Smooth muscle cell of the brain vasculature (primary cell): Measurements from ENCODE around the gene CA6.
"Not testable (repeated sequence)": the region's sequence is repeated elsewhere in the genome, so short reads cannot be mapped to it uniquely, and the experiment has no call there.

ENCODE experiments used
- DNase-seq: peaks from one replicate; pipeline ENCODE4 v3.0.0-alpha.2; 2012; ENCODE audit warnings: low read depth, low spot score

Gene CA6

DNA sequence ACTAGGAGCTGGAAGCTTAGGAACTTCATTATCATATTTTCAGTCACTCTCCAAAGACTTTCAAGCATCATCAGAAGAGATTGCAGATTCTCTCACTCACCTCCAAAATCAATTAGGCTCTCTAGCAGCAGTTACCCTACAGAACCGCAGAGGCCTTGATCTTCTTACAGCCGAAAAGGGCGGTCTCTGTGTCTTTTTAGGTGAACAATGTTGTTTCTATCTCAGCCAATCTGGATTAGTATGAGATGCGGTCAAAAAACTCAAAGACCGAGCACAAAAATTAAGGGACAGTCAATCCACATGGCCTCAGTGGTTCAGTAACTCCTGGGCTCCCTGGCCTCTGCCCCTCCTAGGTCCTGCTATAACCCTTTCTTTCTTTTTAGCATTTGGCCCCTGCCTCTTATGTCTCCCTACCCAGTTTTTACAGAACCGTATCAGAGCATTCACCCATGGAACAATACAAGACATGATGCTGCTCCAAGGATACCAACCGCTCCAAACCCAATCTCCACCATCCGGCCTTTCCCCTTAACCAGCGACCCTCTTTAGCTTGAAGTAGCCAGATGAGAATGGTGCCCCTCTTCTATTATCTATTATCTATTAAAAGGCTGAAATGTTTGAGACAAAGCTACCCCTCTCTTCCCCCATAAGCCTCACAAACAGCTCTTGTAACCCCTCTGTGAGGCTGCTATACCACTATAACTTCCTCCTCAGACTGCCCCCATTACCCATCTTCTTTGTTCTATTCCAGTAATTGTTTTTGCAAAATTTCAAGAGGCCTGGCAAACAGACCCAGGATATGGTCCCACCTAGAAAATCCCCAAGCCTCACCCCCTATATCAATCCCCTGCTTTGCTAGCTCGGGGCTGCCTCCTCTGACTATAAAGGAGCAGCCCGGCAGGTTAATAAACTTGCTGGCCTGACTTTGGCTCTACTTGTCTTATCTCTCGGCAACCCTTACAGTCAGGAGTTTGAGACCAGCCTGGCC, 18.7 kb upstream of the CA6 start:
- no peak for DNase-seq

DNA sequence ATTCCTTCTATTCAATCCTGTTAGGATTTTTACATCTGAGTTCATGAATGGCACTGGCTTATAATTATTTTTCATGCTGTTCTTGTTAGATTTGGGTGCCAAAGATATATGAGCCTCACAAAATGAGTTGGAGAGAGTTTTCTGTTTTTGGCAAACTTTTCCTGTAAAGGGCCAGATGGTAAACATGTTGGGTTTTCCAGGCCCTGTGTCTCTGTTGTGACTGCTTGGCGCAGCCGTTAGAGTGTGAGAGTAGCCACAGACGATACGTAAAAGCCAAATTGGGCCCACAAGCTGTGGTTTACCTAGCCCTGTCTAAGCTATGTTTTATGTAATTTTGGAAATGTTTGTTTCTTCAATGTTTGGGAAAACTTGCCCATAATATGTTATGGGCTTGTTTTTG, 15.6 kb upstream of the CA6 start:
- no peak for DNase-seq

DNA sequence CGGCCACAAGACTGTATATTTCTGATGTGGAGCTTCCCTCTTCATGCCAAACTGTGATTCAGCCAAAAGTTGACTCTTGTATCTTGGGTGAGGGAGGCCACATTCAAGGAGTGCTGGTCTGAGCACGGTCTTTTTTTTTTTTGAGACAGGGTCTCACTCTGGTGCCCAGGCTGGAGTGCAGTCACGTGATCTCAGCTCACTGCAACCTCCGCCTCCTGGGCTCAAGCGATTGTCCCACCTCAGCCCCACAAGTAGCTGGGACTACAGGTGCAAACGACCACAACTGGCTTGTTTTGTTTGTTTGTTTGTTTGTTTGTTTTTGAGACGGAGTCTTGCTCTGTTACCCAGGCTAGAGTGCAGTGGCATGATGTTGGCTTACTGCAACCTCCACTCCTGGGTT, 8.6 kb upstream of the CA6 start:
- not testable (repeated sequence) for DNase-seq

DNA sequence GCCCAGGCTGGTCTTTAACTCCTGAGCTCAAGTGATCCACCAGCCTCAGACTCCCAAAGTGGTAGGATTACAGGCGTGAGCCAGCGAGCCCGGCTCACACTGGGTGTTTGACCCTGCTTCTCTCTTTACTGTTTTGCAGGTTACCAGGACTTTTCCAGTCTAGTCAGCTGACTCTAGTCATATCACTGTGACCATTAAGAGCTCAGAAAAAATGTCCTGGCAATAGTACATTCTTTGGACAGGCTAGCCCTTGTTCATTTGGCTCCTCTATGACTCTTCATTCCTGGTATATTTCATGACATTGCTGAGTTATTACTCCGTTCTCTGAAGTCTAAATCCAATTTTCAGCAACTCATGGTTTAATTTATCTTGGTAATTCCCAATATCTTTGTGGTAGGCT, 8.0 kb upstream of the CA6 start:
- no peak for DNase-seq

DNA sequence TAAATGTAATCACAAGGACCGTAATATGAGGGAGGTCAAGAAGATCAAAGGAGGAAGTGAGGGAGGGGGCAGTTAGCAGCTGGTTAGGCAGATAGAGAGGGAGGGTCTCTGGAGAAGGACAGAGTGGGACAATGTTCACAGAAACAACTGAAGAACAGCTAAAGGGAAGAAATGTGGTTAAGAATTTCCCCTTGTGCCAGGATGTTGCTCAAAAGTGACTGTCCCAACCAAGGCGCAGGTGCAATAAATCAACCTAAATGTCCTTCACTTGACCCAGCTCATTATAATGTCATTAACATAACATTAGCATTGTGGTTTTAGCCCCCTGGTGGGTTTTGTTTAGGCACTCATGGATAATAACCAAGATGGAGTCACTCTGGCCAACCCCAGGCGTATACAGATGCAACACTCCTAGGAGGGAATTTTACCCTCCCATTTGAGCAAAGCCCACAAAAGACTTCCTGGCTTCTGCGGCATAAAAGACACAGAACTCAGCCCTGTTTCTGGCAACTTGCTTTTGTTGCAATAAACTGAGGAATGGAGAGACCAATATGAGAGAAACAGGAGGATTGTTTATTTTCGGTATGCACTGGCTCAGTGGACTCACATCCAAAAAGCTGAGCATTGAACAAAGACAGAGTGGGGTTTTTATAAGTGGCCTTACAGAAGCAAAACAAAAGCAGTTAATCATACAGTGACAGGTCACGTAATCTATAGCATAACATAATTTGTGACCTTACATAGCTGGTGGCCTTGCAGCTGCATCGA, 7.3 kb upstream of the CA6 start:
- DNase-seq: no peak

DNA sequence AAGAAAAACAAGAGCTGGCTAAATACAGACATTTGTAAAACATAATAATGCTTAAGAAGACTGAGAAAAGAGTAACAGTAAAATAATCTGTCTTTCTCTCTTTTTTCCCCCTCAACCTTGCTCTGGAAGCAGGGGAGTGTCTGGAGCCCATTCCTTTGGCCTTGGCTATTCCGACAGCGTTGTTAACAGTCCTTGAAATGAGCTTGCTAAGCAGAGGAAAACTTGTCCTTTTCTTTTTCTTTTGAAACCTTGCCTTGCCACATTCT, 6.7 kb upstream of the CA6 start:
- DNase-seq: no peak

DNA sequence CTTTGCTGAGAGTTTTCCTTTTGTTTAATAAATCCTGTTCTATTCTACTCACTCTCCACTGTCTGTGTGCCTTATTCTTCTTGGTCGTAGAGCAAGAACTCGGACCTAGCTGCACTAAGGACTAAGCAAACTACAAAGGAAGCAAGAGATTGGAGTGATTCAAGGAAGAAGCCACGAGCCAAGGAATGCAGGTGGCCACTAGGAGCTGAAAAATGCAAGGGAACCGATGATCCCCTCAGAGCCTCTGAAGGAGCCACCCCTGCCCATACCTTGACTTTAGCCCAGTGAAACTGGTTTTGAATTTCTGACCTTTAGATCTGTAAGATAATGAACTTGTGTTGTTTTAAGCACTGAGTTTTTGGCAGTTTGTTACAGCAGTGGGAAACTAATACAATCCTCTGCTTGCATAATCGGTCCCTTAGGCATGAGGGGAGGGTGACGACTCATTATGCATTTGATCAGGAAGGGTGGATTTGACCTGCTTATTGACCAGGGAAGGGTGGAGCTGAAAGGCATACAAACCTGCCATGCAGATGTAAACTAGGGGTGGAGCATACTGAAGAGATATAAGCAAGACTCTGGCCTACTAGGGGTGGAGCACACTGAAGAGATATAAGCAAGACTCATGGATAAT, 6.2 kb upstream of the CA6 start:
- DNase-seq: no peak

DNA sequence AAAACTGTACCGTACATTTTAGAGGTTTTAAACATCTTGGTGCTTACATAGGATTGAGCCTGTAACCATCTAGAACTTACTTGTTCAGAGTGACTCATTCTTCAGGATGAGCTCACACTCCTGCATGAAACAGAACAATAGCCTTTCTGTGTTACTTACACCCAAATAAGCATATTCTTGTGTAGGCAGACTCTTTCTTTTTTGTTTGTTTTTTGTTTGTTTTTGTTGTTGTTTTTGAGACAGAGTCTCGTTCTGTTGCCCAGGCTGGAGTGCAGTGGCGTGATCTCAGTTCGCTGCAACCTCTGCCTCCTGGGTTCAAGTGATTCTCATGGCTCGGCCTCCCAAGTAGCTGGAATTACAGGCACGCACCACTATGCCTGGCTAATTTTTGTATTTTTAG, 3.8 kb upstream of the CA6 start:
- DNase-seq: peak; percentile 33

DNA sequence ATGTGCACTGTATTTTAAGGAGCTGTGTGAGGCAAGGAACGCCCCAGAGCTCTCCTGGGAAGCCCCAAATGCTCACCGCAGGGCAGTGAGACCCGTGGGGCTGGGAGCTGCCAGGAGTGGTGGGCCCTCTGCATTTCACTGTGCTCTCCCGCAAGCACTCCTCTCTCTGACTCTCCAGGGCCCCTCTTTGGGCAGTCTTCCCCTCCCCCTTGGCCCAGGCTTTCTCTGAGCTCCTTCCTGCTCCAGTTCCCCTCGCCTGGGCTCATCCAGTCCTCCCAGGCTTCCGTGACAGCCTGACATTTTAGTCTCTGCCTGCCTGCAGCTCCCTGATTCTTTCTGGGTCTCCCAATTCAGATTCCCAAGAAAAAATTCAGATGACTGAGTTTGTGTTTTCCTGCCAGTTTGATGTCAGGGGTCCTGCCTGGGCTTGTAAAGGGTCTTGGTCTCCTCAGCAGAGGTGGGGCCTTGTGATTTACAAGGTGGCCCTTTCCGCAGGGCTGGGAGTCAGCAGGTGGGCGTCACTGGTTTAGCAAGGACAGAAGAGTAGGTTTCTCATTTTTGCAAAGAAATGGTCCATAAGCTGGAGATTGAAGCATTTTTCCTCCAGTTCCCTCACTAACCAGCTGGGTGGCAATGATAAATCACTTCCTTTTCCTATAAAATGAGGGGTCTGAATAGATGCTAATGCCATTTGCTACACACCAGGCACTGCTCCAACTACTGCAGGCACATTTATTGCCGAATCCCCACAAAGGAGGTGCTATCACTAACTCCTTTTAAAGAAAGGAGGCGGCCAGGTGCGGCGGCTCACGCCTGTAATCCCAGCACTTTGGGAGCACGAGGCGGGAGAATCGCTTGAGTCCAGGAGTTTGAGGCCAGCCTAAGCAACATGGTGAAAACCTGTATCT, 1.9 kb upstream of the CA6 start:
- DNase-seq: no peak

DNA sequence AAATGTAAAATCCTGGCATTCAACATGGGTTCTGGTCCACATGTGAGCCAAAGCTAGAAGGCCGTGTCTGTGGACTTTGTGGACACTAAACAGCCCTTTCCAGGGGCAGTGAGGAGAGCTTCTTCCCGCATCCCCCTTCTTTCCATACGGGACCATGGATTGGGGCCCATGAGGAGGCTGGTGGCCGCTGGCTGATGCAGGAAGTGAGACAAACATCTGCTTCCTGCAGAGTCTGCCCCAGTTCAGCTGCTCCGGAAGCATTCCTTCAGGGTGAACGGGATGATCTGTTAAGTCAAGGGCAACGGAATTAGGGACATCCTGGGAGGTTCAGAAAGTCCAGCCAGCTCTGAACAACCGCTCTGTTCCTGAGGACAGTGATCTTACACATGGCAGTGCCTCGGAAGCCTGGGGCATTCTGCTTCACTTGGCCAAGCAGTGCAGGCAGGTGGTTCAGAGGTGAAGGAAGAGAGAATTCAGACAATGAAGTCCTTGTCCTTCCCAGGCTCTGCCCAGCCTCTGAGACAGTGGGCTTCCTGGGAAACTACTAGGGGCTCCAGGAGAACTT, 1.5 kb downstream of the CA6 start:
- DNase-seq: no peak

DNA sequence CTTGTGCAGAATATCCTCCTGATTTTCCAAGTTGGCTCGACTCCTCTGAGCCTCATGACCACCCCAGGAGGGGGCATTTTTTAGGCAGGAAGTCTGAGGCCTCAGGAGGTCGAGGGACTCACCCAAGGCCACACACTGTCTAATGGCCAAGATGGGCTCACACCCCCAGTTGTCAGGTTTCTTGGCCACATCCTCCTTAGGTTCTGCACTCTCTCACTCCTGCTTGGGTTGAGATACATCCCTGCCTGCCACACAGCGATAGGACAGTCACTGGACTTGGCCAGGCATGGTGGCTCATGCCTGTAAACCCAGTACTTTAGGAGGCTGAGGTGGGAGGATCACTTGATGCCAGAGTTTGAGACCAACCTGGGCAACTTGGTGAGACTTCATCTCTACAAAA, 4.6 kb downstream of the CA6 start:
- DNase-seq: no peak

DNA sequence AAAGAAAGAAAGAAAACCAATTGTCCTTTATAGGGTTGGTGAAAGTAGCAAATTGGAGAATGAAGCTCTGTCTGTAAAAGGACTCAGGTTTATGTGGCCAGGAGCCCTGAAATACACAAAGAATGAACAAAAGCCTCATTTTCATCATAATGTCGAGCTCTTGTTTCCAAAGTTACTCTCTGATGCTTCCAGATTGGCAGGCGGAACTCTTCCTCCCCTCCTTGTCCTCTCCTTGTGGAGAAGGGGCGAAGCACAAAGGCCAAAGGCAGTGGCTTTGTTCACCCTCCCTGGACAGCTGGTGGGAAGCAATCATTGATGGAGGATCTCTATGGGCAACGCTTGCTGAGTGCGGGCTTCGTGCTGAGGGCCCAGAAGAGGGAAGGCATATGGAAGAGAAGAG, 5.6 kb downstream of the CA6 start:
- DNase-seq: no peak

DNA sequence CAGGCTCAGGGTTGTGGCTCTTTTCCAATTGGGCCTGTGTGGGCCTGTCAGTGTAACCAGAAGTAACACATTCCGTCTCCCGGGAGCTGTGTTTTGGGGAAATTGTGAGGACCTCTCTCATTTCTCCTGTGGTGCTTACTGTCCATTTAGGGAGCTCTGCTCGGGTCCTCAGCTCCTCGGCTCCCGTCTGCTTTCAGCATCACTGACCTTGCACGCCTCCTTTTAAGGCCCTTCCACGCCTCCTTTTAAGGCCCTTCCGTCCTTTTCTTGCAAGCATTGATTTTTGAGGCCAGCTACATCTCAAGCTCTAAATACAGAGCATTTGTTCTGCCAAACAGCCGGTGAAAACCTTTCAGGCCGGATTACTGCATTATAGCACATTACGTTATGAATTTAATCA, 9.7 kb downstream of the CA6 start:
- no peak for DNase-seq

DNA sequence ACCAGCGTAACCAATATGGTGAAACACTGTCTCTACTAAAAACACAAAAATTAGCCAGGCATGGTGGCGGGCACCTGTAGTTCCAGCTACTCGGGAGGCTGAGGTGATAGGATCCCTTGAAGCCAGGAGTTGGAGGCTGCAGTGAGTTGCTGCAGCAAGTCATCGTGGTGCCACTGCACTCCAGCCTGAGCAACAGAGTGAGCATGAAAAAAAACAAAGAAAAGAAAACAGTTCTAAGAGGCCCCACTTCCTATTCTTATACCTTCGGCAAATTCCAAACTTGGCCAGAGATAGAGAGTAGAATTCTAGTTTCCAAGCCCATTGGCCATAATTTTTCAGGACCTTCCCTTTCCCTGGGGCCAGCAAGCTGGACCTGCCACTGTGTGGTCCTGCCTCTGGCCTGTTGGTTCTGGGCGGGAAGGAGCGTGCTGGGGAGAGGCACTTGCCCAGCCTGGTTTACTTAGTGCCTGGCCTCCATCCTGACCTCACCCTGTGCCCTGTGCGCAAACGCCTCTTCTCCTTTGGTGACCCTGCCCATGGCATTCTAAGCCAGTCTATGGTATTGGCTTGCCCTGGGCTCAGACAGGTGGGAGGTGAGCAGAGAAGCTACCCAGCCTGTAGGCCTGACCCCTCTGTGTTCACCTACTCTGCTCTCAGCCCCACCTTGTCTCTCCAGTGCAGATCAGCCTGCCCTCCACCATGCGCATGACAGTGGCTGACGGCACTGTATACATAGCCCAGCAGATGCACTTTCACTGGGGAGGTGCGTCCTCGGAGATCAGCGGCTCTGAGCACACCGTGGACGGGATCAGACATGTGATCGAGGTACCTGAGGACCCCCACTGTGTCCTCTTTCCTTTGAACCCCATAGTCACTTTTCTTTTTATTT, 11.0 kb downstream of the CA6 start:
- no peak for DNase-seq

DNA sequence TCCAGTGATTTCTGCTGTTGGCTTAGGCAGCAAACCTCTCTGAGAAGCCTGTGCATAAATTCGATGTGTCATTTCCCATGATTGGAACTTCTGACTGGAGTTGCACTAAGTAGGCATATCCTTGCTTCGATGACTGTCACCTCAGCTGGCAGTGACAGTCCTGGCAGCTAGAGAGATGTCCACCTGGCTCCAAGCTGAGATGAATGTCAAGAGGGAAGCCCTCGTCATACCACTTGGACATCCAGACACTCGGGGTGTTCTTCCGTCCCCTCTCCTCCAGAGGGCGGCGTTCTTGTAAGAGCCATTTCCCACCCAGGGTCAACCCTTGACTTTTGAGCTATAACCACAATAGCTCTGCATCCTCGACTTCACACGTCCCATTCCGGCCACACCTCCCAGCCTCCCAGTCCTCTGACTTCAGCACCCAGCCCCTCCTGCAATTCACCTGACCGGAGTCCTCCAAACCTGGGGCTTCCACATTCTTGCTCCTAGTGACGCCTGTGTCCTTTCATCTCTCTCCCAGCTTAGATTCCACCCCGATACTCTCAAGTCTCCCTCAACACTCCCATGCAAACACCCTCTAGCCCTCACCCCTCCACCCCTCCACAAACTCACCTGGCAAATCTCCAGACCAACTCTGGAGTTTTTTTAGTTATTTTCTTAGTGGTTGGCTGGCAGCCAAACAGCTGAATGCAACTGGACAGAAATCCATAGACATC, 17.3 kb downstream of the CA6 start:
- no peak for DNase-seq

DNA sequence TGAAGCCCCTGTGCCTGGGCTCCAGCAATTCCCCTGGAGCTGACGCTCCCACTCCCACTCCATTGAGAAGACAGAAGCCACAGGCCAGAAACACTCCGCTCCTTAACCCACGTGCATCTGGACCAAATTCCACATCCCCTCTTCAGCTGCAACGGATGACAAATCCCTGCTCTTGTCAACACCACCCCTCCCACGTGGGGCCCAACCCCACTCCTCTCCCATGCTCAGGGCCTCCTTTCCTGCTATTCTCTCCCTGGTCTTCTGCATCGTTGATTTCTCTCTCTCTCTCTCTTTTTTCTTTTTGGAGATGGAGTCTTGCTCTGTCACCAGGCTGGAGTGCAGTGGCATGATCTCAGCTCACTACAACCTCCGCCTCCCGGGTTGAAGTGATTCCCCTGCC, 18.3 kb downstream of the CA6 start:
- DNase-seq: no peak

DNA sequence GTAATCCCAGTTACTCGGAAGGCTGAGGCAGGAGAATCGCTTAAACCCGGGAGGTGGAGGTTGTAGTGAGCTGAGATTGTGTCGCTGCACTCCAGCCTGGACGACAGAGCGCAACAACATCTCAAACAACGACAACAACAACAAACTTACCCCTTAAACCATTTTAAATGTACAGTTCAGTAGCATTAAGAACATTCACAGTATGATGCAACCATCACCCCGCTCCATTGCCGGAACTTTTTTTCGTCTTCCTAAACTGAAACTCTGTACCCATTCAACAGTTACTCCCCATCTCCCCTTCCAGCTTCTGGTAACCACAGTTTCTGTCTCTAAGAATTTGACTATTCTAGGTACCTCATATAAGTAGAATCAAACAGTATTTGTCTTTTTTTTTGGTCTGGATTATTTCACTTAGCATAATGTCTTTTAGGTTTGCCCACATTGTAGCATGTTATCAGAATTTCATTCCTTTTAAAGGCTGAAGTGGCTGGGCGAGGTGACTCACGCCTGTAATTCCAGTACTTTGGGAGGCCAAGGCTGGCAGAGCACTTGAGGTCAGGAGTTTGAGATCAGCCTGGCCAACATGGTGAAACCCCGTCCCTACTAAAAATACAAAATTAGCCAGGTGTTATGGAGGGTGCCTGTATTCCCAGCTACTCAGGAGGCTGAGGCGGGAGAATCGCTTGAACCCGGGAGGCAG, 19.6 kb downstream of the CA6 start:
- DNase-seq: no peak

DNA sequence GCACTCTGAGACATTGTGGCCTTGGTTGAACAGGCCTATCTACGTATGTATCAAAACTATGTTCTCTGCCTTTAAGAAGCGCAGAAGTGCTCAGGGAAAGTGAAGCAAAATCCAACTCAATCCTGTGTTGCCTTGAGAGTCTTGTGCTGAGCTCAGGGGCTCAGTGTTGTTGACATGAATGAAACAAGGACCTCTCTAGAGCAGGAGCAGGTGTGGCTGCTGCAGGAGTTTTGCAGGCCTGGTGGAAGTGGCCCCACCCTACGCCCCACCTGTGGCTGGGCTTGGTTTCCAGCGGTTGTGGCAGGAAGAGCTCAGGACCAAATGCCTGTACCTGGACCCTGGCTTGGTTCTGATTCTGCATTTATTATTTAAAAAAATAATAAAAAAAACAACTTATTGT, 20.9 kb downstream of the CA6 start:
- DNase-seq: no peak

DNA sequence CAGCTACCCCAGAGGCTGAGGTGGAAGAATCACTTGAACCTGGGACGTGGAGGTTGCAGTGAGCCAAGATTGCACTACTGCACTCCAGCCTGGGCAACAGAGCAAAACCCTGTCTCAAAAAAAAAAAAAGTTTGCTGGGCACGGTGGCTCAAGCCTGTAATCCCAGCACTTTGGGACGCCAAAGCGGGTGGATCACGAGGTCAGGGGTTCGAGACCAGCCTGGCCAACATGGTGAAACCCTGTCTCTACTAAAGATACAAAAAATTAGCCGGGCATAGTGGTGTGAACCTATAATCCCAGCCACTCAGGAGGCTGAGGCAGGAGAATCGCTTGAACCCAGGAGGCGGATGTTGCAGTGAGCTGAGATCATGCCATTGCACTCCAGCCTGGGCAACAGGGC, 23.2 kb downstream of the CA6 start:
- not testable (repeated sequence) for DNase-seq
